HG03103 (cell line): Measurements from ENCODE around the gene PLA2G4A.

Experiments
- ATAC-seq: cut with Tn5 transposase; IDR thresholded peaks from one replicate; pipeline ENCODE4 v1.9.1; 2021; ENCODE audit warnings: low read depth; ENCODE audit not compliant: unreplicated experiment

Gene PLA2G4A

GRCh38 chr1:186966456-186966855 lies 137.7 kb downstream of the PLA2G4A start:
- no peak for ATAC-seq

GRCh38 chr1:186967656-186968394 lies 139.1 kb downstream of the PLA2G4A start:
- no peak for ATAC-seq

GRCh38 chr1:186974774-186975181 lies 146.0 kb downstream of the PLA2G4A start:
- ATAC-seq = no peak

- ATAC-seq = no peak
Measured at GRCh38 chr1:186975220-186975619, 146.5 kb downstream of the PLA2G4A start.

GRCh38 chr1:186976700-186977099 lies 148.0 kb downstream of the PLA2G4A start:
- no peak for ATAC-seq

- ATAC-seq = no peak
Measured at GRCh38 chr1:186977266-186977957, 148.7 kb downstream of the PLA2G4A start.

GRCh38 chr1:186978596-186979556 lies 150.1 kb downstream of the PLA2G4A start:
- no peak for ATAC-seq

- no peak for ATAC-seq
Measured at GRCh38 chr1:186980400-186980799, 151.7 kb downstream of the PLA2G4A start.

- no peak for ATAC-seq
Measured at GRCh38 chr1:186982116-186982515, 153.4 kb downstream of the PLA2G4A start.

GRCh38 chr1:186983327-186983726 lies 154.6 kb downstream of the PLA2G4A start:
- ATAC-seq = no peak

GRCh38 chr1:186984959-186985358 lies 156.2 kb downstream of the PLA2G4A start:
- no peak for ATAC-seq

GRCh38 chr1:186985889-186986491 lies 157.2 kb downstream of the PLA2G4A start:
- peak; percentile 60 for ATAC-seq

- ATAC-seq = no peak
Measured at GRCh38 chr1:186987065-186987464, 158.3 kb downstream of the PLA2G4A start.

GRCh38 chr1:186987769-186988168 lies 159.0 kb downstream of the PLA2G4A start:
- ATAC-seq = no peak

- ATAC-seq = no peak
Measured at GRCh38 chr1:186993996-186994395, 165.2 kb downstream of the PLA2G4A start.

GRCh38 chr1:186994897-186995296 lies 166.1 kb downstream of the PLA2G4A start:
- ATAC-seq = no peak

GRCh38 chr1:186996816-186997215 lies 168.1 kb downstream of the PLA2G4A start:
- ATAC-seq = no peak

GRCh38 chr1:186997877-186998276 lies 169.1 kb downstream of the PLA2G4A start:
- no peak for ATAC-seq

- no peak for ATAC-seq
Measured at GRCh38 chr1:186999506-186999905, 170.8 kb downstream of the PLA2G4A start.

GRCh38 chr1:187001198-187001889 lies 172.6 kb downstream of the PLA2G4A start:
- no peak for ATAC-seq
